ENCODE data around the gene ALG12.

The ALG12 gene

DNA sequence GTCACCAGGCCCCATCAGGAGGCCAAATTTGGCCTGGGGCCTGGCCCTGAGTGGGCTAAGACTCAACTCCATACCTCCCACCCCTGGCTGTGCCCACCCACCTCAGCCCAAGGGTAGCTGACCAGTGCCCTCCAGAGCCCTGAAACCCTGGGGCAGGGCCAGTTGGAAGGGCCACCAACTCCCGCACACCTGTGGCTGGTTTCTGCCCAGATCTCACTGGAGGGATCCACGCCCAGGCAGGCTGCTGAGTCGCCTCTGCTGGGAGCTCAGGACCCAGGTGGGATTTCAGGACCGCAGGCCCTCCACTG lies 33.4 kb upstream of the ALG12 start:
- H2AK5ac ChIP-seq (ENCODE audit: low read length), result no peak overlapping the region
- WGBS (ENCODE audit: extremely low coverage, insufficient coverage, low lambda C conversion rate), result no CpG with 5 or more reads among the region's 4 CpGs

DNA sequence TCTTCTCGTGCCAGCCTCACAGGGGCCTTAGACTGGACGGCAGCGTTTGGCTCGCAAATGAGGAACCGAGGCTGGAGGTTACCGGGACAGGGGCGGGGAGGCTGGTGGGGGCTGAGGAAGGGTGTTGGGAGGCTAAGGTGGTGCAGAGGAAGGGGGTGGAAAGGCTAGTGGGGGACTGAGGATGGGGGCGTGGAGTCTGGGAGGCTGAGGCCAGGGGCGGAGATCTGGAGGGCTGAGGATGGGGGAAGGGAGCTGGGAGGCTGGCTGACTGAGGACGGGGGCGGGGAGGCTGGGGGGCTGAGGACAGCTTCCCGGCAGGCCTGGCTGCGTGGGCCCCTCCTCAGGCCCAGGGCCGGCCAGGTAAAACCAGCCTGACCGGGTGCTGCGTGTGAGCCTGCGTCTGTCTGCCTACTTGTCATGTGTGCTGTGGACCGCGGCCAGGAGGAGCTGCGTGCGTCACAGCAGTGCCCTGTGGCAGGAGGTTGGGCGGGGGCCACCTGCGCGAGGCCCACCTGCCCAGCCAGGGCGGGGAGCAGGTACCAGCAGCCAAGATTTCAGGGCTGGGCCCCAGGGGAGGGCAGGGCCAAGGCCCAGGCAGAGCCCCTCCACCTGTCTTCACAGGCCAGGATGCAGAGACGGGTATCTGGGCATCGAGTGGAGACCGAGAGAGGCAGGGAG lies 32.9 kb upstream of the ALG12 start:
- no peaks in the 10 kb centered on the region for H3K4me1 ChIP-seq (ENCODE audit: control insufficient read depth, low read depth, low read length)

More for the DNA sequence above, 33.4 kb upstream of the ALG12 start:
- H3K36me3 ChIP-seq (ENCODE audit: control insufficient read depth, insufficient read depth, low read length), result no peaks in the 10 kb centered on the region
- H3K4me3 ChIP-seq (ENCODE audit: low read length), result no peak overlapping the region
- no peak overlapping the region for H3K4ac ChIP-seq (ENCODE audit: low read depth, low read length)
- H2BK5ac ChIP-seq (ENCODE audit: low read length), result no peak overlapping the region
- H4K5ac ChIP-seq (ENCODE audit: low read length), result no peak overlapping the region
- no peak overlapping the region for H4K8ac ChIP-seq (ENCODE audit: low read depth, low read length)
- H3K4me2 ChIP-seq (ENCODE audit: low read length), result no peak overlapping the region
- no peaks in the 10 kb centered on the region for H3K4me1 ChIP-seq (ENCODE audit: control insufficient read depth, low read depth, low read length)
- no peaks in the 10 kb centered on the region for H3K79me2 ChIP-seq (ENCODE audit: control insufficient read depth, insufficient read depth, low read length)
- no peak overlapping the region for H3K18ac ChIP-seq (ENCODE audit: low read length)
- no peaks in the 10 kb centered on the region for H3K27me3 ChIP-seq (ENCODE audit: insufficient read depth, low read length, poor library complexity)
- H3K79me1 ChIP-seq (ENCODE audit: low read length), result no peaks in the 10 kb centered on the region
- no peak for DNase-seq
- H3K56ac ChIP-seq (ENCODE audit: low read length), result no peak overlapping the region
- no peak overlapping the region for H3K9ac ChIP-seq (ENCODE audit: low read length)
- H3K23ac ChIP-seq (ENCODE audit: low read length), result no peak overlapping the region
- no peak overlapping the region for H2BK15ac ChIP-seq (replicated peaks; ENCODE audit: low read depth)
- H3K27ac ChIP-seq (ENCODE audit: low read depth, low read length), result no peak overlapping the region
- H2BK120ac ChIP-seq (ENCODE audit: low read depth, low read length), result no peak overlapping the region

DNA sequence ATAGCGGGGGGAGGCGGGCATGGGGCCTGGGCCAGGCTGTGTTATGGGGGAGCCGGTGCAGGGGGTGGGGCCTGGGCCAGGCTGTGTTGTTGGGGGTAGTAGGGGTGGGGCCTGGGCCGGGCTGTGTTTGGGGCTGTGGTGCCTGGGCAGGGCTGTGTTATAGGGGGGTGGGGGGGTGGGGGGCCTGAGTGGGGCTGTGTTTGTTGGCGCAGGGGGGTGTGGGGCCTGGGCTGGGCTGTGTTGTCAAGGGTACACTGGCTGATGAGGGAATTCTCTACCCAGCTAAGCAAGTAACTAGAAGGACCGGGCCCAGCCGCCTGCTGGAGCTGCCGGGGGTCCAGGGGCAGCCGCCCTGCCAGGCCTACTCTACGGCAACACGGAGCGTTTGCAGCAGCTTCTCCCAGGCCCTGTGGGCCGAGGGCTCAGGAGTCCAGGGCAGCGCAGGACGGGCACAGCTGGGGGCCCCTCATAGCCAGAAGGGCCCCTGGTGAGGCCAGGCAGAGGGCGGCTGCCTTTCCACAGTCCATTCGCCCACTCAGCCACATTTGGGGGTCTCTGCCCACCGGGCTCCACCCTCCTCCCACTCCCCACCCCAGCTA lies 32.3 kb upstream of the ALG12 start:
- no peaks in the 10 kb centered on the region for H3K4me1 ChIP-seq (ENCODE audit: control insufficient read depth, low read depth, low read length)
- H3K4ac ChIP-seq (ENCODE audit: low read depth, low read length), result no peak overlapping the region
- H3K27me3 ChIP-seq (ENCODE audit: insufficient read depth, low read length, poor library complexity), result no peaks in the 10 kb centered on the region
- H2BK15ac ChIP-seq (replicated peaks; ENCODE audit: low read depth), result no peak overlapping the region
- no peaks in the 10 kb centered on the region for H3K79me1 ChIP-seq (ENCODE audit: low read length)
- DNase-seq, result no peak
- H2BK120ac ChIP-seq (ENCODE audit: low read depth, low read length), result peak overlapping the region; percentile 5
- H3K56ac ChIP-seq (ENCODE audit: low read length), result peak overlapping the region; percentile 3
- H4K5ac ChIP-seq (ENCODE audit: low read length), result no peak overlapping the region
- H3K79me2 ChIP-seq (ENCODE audit: control insufficient read depth, insufficient read depth, low read length), result no peaks in the 10 kb centered on the region
- H3K4me2 ChIP-seq (ENCODE audit: low read length), result no peak overlapping the region
- no peak overlapping the region for H2BK5ac ChIP-seq (ENCODE audit: low read length)
- no peak overlapping the region for H4K8ac ChIP-seq (ENCODE audit: low read depth, low read length)
- no peak overlapping the region for H2AK5ac ChIP-seq (ENCODE audit: low read length)
- no peak overlapping the region for H3K9ac ChIP-seq (ENCODE audit: low read length)
- no peaks in the 10 kb centered on the region for H3K36me3 ChIP-seq (ENCODE audit: control insufficient read depth, insufficient read depth, low read length)
- H3K23ac ChIP-seq (ENCODE audit: low read length), result no peak overlapping the region
- no CpG with 5 or more reads among the region's 18 CpGs for WGBS (ENCODE audit: extremely low coverage, insufficient coverage, low lambda C conversion rate)
- H3K18ac ChIP-seq (ENCODE audit: low read length), result no peak overlapping the region
- H3K27ac ChIP-seq (ENCODE audit: low read depth, low read length), result no peak overlapping the region
- H3K4me3 ChIP-seq (ENCODE audit: low read length), result no peak overlapping the region

More for the DNA sequence above, 32.9 kb upstream of the ALG12 start:
- Histone ChIP-seq H3K9ac (ENCODE audit: low read length) (no peak overlapping the region), H4K5ac (ENCODE audit: low read length) (no peak overlapping the region), H3K18ac (ENCODE audit: low read length) (no peak overlapping the region), H3K79me2 (ENCODE audit: control insufficient read depth, insufficient read depth, low read length) (no peaks in the 10 kb centered on the region), H3K56ac (ENCODE audit: low read length) (peak overlapping the region; percentile 3), H3K79me1 (ENCODE audit: low read length) (no peaks in the 10 kb centered on the region), H3K27me3 (ENCODE audit: insufficient read depth, low read length, poor library complexity) (no peaks in the 10 kb centered on the region), H3K27ac (ENCODE audit: low read depth, low read length) (no peak overlapping the region), H3K4me3 (ENCODE audit: low read length) (no peak overlapping the region), H2AK5ac (ENCODE audit: low read length) (no peak overlapping the region), H2BK15ac (replicated peaks; ENCODE audit: low read depth) (no peak overlapping the region), H3K36me3 (ENCODE audit: control insufficient read depth, insufficient read depth, low read length) (no peaks in the 10 kb centered on the region), H3K4ac (ENCODE audit: low read depth, low read length) (no peak overlapping the region), H3K23ac (ENCODE audit: low read length) (no peak overlapping the region), H3K4me2 (ENCODE audit: low read length) (no peak overlapping the region), H4K8ac (ENCODE audit: low read depth, low read length) (no peak overlapping the region), H2BK120ac (ENCODE audit: low read depth, low read length) (peak overlapping the region; percentile 5), H2BK5ac (ENCODE audit: low read length) (no peak overlapping the region)
- WGBS (ENCODE audit: extremely low coverage, insufficient coverage, low lambda C conversion rate), result no CpG with 5 or more reads among the region's 28 CpGs
- no peak for DNase-seq

DNA sequence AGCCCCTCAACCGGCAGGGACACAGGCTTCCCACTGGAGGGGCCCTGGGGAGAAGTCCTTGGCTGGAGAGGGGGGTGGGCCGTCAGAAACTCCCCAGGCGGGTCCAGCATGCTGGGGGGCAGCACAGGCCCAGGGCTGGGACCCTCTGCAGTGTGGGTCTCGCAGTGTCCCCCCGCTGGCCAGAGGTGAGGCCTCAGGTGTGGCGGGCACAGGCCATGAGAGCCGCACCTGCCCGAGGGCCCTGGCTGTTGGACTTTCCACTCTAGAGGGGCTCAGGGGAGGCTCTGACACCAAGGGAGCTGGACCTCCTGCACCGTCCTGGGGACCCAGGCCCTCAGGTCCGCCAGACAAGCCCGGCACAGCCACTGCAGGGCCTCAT lies 31.7 kb upstream of the ALG12 start:
- H3K4me2 ChIP-seq (ENCODE audit: low read length), result no peak overlapping the region
- no CpG with 5 or more reads among the region's 11 CpGs for WGBS (ENCODE audit: extremely low coverage, insufficient coverage, low lambda C conversion rate)
- H2BK15ac ChIP-seq (replicated peaks; ENCODE audit: low read depth), result no peak overlapping the region
- H3K36me3 ChIP-seq (ENCODE audit: control insufficient read depth, insufficient read depth, low read length), result no peaks in the 10 kb centered on the region
- no peak overlapping the region for H4K5ac ChIP-seq (ENCODE audit: low read length)
- H3K4me3 ChIP-seq (ENCODE audit: low read length), result no peak overlapping the region
- no peak overlapping the region for H2BK120ac ChIP-seq (ENCODE audit: low read depth, low read length)
- no peaks in the 10 kb centered on the region for H3K79me1 ChIP-seq (ENCODE audit: low read length)
- no peak overlapping the region for H3K23ac ChIP-seq (ENCODE audit: low read length)
- H3K56ac ChIP-seq (ENCODE audit: low read length), result no peak overlapping the region
- no peak for DNase-seq
- no peak overlapping the region for H3K9ac ChIP-seq (ENCODE audit: low read length)
- H3K4me1 ChIP-seq (ENCODE audit: control insufficient read depth, low read depth, low read length), result no peaks in the 10 kb centered on the region
- no peak overlapping the region for H3K4ac ChIP-seq (ENCODE audit: low read depth, low read length)
- no peak overlapping the region for H4K8ac ChIP-seq (ENCODE audit: low read depth, low read length)
- no peak overlapping the region for H3K18ac ChIP-seq (ENCODE audit: low read length)
- no peaks in the 10 kb centered on the region for H3K79me2 ChIP-seq (ENCODE audit: control insufficient read depth, insufficient read depth, low read length)
- H2BK5ac ChIP-seq (ENCODE audit: low read length), result no peak overlapping the region
- no peak overlapping the region for H2AK5ac ChIP-seq (ENCODE audit: low read length)
- H3K27me3 ChIP-seq (ENCODE audit: insufficient read depth, low read length, poor library complexity), result no peaks in the 10 kb centered on the region
- no peak overlapping the region for H3K27ac ChIP-seq (ENCODE audit: low read depth, low read length)

- no peak overlapping the region for H2BK120ac ChIP-seq (ENCODE audit: low read depth, low read length)
- H3K9ac ChIP-seq (ENCODE audit: low read length), result no peak overlapping the region
- H3K4ac ChIP-seq (ENCODE audit: low read depth, low read length), result no peak overlapping the region
- no peak for DNase-seq
- no peaks in the 10 kb centered on the region for H3K79me2 ChIP-seq (ENCODE audit: control insufficient read depth, insufficient read depth, low read length)
- no peak overlapping the region for H2BK5ac ChIP-seq (ENCODE audit: low read length)
- no peaks in the 10 kb centered on the region for H3K4me1 ChIP-seq (ENCODE audit: control insufficient read depth, low read depth, low read length)
- no peak overlapping the region for H4K8ac ChIP-seq (ENCODE audit: low read depth, low read length)
- no peak overlapping the region for H2AK5ac ChIP-seq (ENCODE audit: low read length)
- no peak overlapping the region for H3K4me3 ChIP-seq (ENCODE audit: low read length)
- H4K5ac ChIP-seq (ENCODE audit: low read length), result no peak overlapping the region
- no peak overlapping the region for H3K23ac ChIP-seq (ENCODE audit: low read length)
- no peak overlapping the region for H3K4me2 ChIP-seq (ENCODE audit: low read length)
- H3K36me3 ChIP-seq (ENCODE audit: control insufficient read depth, insufficient read depth, low read length), result no peaks in the 10 kb centered on the region
- no peak overlapping the region for H3K18ac ChIP-seq (ENCODE audit: low read length)
- H3K79me1 ChIP-seq (ENCODE audit: low read length), result no peaks in the 10 kb centered on the region
- H2BK15ac ChIP-seq (replicated peaks; ENCODE audit: low read depth), result no peak overlapping the region
- no peak overlapping the region for H3K56ac ChIP-seq (ENCODE audit: low read length)
- no CpG with 5 or more reads among the region's 42 CpGs for WGBS (ENCODE audit: extremely low coverage, insufficient coverage, low lambda C conversion rate)
- H3K27me3 ChIP-seq (ENCODE audit: insufficient read depth, low read length, poor library complexity), result no peaks in the 10 kb centered on the region
- H3K27ac ChIP-seq (ENCODE audit: low read depth, low read length), result no peak overlapping the region
Observed at GRCh38 chr22:49948958-49949913, 31.0 kb upstream of the ALG12 start.
